HT1080 (cell line): Measurements from ENCODE around the gene HCN2. TPM values are rescaled to one million over a fixed set of nuclear protein-coding genes. Genes with fewer than 3 reads are reported as not detected.
"Not testable (repeated sequence)": the region's sequence is repeated elsewhere in the genome, so short reads cannot be mapped to it uniquely, and the experiment has no call there.

Source experiments
- DNase-seq: peaks from one replicate; pipeline ENCODE4 v3.0.0-alpha.2; 2015; ENCODE audit warnings: low read depth
- total RNA-seq: library from RNA; depleted of rRNA; stranded (reverse); fragments of >200 nt; shearing (Covaris generic); gene quantifications from 2 replicates; pipeline ENCODE4 v1.2.3, GENCODE V29; 2014

Gene HCN2
- total RNA-seq, 1 experiment from 2014 or later = 0.27 TPM

GRCh38 chr19:617551-618246 is 28.0 kb downstream of the HCN2 start:
- DNase-seq = no peak

- no peak for DNase-seq
Measured at GRCh38 chr19:618247-618619, 28.6 kb downstream of the HCN2 start.

DNA sequence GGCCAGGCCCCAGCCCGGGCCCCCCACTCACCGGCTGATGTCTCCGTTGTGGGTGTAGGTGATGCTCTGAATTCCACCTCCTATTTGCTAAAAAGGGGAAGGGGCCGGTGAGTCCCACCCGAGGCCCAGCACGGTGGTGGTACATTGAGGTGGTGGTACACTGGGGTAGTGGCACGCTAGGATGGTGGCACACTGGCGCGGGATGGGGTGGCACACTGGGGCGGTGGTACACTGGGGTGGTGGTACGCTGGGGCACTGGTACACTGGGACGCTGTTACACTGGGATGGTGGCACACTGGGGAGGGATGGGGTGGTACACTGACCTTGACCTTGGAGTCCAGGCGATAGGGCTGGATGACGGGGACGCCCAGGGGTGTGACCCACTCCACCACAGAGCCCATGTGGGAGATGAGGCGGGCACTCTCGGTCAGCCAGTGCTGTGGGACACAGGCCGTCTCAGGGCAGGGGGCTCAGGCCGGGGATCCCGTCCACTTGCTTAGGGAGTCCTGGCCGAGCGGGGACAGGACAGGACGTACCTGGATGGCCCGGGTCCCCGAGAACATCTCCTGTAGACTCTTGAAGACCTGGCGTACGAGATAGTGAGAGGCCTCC is 29.1 kb downstream of the HCN2 start:
- no peak for DNase-seq

GRCh38 chr19:619286-620002 is 29.8 kb downstream of the HCN2 start:
- no peak for DNase-seq

GRCh38 chr19:620166-620862 is 30.6 kb downstream of the HCN2 start:
- no peak for DNase-seq

- not testable (repeated sequence) for DNase-seq
Measured at GRCh38 chr19:621191-621590, 31.5 kb downstream of the HCN2 start.

GRCh38 chr19:621819-622218 is 32.1 kb downstream of the HCN2 start:
- no peak for DNase-seq

DNA sequence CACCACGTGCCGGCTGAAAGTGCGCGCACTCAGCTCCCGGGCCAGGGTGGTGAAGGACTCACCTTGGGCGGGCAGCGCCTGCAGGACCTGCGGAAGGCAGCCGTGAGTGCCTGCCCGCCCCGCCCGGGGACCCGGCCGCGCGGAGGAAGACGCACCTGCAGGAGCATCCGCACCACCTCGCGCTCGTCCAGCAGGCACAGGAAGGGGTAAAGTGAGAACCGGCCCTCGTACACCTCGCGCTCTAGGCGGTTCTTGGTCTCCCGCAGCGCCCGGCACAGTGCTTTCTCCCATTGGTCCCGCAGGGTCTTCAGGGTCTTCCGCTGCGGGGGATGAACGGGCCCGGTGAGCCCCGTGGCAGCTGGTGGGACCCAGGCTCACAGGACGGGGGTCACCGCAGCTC is 33.0 kb downstream of the HCN2 start:
- no peak for DNase-seq

GRCh38 chr19:623175-623916 is 33.7 kb downstream of the HCN2 start:
- DNase-seq = no peak

GRCh38 chr19:623974-624373 is 34.3 kb downstream of the HCN2 start:
- DNase-seq = no peak

DNA sequence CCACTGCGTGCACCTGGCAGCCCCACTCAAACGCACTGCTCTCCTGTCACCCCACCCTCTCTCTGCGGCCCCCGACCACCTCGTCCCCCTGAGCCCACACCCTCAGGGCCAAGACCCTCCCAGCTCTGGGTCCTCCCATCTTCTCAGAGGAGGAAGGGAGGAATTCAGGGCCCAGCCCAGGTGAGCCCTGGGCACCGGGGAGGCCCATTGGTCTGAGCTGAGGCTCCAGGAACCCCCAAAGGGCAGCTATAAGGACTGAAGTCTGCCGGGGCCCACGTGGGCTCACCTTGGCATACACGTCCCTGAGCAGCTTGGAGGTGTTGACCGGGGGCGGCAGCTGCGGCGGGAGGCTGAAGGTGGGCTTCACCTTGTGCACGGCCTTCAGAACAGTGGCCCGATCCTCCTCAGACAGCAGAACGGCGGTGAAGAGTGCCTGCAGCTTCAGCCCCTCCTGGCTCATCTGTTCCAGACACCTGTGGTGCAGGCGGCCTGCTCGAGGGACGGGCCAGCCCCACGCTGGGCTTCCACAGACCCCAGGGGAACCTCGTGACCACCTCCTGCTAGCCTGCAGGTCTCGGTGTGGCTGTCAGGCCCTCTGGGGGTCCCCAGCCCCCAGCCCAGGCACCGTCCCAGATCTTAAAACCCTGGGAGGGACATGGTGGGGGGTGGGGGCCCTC is 34.9 kb downstream of the HCN2 start:
- DNase-seq = no peak

- DNase-seq = no peak
Measured at GRCh38 chr19:625257-625656, 35.6 kb downstream of the HCN2 start.

- not testable (repeated sequence) for DNase-seq
Measured at GRCh38 chr19:626566-626965, 36.9 kb downstream of the HCN2 start.

DNA sequence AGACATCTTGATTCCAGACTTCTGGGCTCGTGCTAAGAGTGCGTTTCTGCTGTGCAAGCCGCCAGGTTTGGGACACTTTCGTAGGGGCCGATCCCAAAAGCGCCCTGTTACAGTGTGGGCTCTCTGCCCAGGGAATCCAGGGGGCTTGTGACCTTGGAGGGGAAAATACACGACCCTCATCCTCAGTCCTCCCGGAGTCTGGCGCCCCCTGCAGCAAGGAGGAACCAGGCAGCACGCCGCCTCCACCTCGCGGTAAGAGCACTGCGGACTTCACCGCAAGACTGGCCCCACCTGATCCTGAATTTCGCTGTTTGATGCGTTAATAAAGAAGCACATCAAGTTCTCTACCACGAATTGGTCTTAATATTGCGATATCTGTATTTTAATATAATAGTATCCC is 38.5 kb downstream of the HCN2 start:
- no peak for DNase-seq

DNA sequence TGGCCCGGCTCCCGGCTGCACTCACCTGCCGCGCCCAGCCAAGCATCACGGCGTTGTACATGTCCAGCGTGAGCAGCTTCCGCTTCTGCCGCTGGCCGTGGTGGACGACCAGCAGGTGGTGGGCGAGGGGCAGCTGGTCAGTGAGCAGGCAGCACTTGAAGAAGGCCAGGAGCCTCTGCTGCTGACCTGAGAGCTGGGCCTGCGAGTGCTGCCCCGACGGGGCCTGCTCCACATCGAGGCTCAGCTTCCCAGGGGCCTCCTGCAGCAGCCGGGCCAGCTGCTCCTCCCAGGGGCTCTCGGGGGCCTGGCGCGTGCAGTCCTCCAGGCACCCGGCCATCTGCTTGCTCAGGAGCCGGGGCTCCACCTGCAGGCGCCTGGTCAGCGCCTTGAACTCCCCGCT is 39.8 kb downstream of the HCN2 start:
- DNase-seq = not testable (repeated sequence)

DNA sequence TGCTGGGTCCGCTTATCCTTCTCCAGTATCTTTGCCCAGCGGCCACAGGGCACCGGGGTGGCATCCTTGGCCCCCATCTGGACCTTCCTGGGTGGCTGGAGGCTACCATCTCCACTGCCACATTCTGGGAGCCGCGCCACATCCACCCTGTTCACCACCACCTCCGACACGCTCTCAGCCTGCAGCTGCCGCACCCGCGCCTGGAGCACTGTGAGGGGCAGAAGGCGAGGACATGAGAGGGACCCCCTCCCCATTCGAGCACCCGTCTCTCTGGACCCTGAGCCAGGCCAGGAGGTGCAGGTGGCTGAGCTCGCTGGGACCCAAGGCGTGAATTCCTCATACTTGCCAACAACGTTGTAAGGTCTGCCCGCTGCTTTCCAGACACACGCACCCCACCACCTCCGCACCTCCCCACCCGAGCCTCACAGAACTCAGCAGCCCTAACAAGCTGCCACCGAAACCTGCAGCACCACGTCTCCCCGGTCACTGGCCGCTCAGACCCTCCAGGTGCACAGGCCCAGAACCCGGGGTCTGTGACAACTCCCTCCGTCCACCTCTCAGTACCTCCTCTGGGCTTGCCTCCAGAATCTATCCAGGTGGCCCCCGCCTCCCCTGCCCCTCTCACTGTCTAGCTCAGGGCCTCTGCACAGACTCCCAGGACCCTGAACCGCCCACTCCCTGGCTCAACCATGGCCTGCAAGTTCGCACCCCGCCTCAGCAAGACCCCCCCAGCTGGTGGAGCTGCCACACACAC is 40.5 kb downstream of the HCN2 start:
- DNase-seq = no peak

DNA sequence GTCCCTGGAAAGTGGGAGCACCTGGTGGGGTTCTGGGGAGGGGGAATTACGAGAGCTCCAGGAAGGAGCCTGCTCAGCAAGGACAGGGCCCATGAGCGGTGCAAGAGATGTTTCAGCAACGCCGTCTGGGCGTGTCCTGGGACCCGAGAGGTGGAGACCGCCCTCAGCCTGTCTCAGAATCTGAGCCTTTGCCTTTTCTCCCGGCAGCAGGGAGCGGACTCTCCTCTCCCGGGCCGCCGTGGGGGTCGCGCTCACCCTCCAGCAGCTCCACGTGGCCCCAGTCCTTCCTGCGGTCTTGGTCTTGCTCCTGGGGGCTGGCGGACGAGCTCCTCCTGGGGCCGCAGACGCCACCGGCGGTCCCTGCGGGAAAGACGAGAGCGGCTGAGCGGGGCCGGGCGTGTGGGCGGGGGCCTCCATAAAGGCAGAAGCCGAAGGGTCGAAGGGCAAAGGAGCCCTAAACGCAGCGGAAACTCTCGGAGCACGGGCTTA is 42.9 kb downstream of the HCN2 start:
- peak; percentile 52 for DNase-seq

GRCh38 chr19:633068-633785 is 43.5 kb downstream of the HCN2 start, which contains the start of gene POLRMT:
TSS of gene POLRMT (minus strand) at chr19:633537. CDS start at chr19:633512, 25 bp downstream.
- peak; percentile 98 for DNase-seq
